Keratinocyte (primary cell): ENCODE results near the gene SND1.

Source experiments
- CTCF ChIP-seq, 3 experiments: IDR thresholded peaks in 1 of 3; conservative IDR thresholded peaks in 1 of 3; optimal IDR thresholded peaks in 1 of 3; 2 replicates in 2 of 3; 3 replicates in 1 of 3; pipeline versions ENCODE3 to v1.5.1; 2011; ENCODE audit warnings: low read length in 3 of 3, mild to moderate bottlenecking in 3 of 3, moderate library complexity in 2 of 3, control low read depth in 1 of 3, inconsistent platforms in 1 of 3; ENCODE audit not compliant: insufficient read depth in 2 of 3; ENCODE audit errors: extremely low read depth in 1 of 3
- EZH2 ChIP-seq: IDR thresholded peaks from one replicate; pipeline ENCODE4 v1.6.1; 2012; ENCODE audit warnings: inconsistent platforms, mild to moderate bottlenecking, low read length, moderate library complexity

DNA sequence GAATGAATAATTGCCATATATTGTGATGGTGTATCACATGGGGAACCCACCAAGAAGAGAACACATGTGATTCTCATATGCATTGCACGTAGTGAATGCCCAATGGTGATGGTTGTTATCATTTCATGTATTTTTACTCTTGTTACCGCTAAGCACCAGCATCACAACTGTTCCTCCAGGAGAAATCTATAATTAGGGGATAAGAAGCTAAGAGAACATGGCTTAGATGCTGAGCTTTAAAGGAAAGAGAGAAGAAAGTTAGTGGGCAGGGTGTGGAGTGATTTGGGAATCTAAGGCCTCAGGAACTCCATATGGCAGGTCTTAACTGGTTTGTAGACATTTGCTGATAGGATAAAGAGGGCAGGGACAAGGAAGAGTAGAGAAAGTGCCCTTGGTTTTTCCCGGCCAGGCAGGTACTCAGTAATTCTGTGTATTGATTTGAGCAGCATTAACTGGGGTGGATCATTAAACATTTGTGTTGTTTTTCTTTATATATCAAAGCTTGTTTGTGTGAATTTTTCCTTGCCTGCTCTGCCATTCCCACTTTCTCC, 233.3 kb downstream of the SND1 start:
- TF ChIP-seq CTCF (optimal IDR thresholded peaks at IDR 0.05 in 1 of 3, IDR thresholded peaks at IDR 0.05 in 1 of 3, conservative IDR thresholded peaks at IDR 0.05 in 1 of 3; ENCODE audit: extremely low read depth in 1 of 3, insufficient read depth in 2 of 3, low read length in 3 of 3): no peak
- TF ChIP-seq EZH2: no peak
